ENCODE results near the gene RPL37A.

Gene RPL37A

GRCh38 chr2:216498379-216499352 is at the start of gene RPL37A:
Gene RPL37A, plus strand, starts transcription at chr2:216498844. Its CDS starts 31 bp downstream, at chr2:216498875.
- DNase-seq (ENCODE audit: low read depth): peak; percentile 86

GRCh38 chr2:216450346-216450745 is 48.3 kb upstream of the RPL37A start:
- no peak for DNase-seq (ENCODE audit: low read depth)

- no peak for DNase-seq (ENCODE audit: low read depth)
These were observed 47.9 kb upstream of the RPL37A start for GRCh38 chr2:216450784-216451183.

GRCh38 chr2:216453955-216454614 is 44.6 kb upstream of the RPL37A start:
- no peak for DNase-seq (ENCODE audit: low read depth)

GRCh38 chr2:216463148-216463547 is 35.5 kb upstream of the RPL37A start:
- DNase-seq (ENCODE audit: low read depth): no peak

GRCh38 chr2:216464104-216464720 is 34.4 kb upstream of the RPL37A start:
- no peak for DNase-seq (ENCODE audit: low read depth)

GRCh38 chr2:216465579-216466195 is 33.0 kb upstream of the RPL37A start:
- no peak for DNase-seq (ENCODE audit: low read depth)

GRCh38 chr2:216467845-216468244 is 30.8 kb upstream of the RPL37A start:
- DNase-seq (ENCODE audit: low read depth): no peak

GRCh38 chr2:216469661-216470060 is 29.0 kb upstream of the RPL37A start:
- no peak for DNase-seq (ENCODE audit: low read depth)

GRCh38 chr2:216473187-216473586 is 25.5 kb upstream of the RPL37A start:
- DNase-seq (ENCODE audit: low read depth): no peak

- no peak for DNase-seq (ENCODE audit: low read depth)
These were observed 23.5 kb upstream of the RPL37A start for GRCh38 chr2:216474925-216475670.

GRCh38 chr2:216475767-216476166 is 22.9 kb upstream of the RPL37A start:
- DNase-seq (ENCODE audit: low read depth): no peak

- no peak for DNase-seq (ENCODE audit: low read depth)
These were observed 21.2 kb upstream of the RPL37A start for GRCh38 chr2:216477283-216478035.

GRCh38 chr2:216478151-216478550 is 20.5 kb upstream of the RPL37A start:
- DNase-seq (ENCODE audit: low read depth): no peak

- DNase-seq (ENCODE audit: low read depth): no peak
These were observed 19.9 kb upstream of the RPL37A start for GRCh38 chr2:216478791-216479190.

GRCh38 chr2:216480221-216480620 is 18.4 kb upstream of the RPL37A start:
- DNase-seq (ENCODE audit: low read depth): no peak

GRCh38 chr2:216482640-216483039 is 16.0 kb upstream of the RPL37A start:
- DNase-seq (ENCODE audit: low read depth): no peak

- DNase-seq (ENCODE audit: low read depth): no peak
These were observed 13.4 kb upstream of the RPL37A start for GRCh38 chr2:216485237-216485636.

- no peak for DNase-seq (ENCODE audit: low read depth)
These were observed 12.9 kb upstream of the RPL37A start for GRCh38 chr2:216485745-216486144.

- no peak for DNase-seq (ENCODE audit: low read depth)
These were observed 12.4 kb upstream of the RPL37A start for GRCh38 chr2:216486271-216486670.

GRCh38 chr2:216486708-216487107 is 11.9 kb upstream of the RPL37A start:
- no peak for DNase-seq (ENCODE audit: low read depth)

Measured in activated gamma-delta T cell treated with anti-CD3 and anti-CD28 coated beads, Interleukin-2, amount 50 U/mL, for 16 hours (primary cell).